Suppressor macrophage (primary cell): Measurements from ENCODE around the gene FAR2.

Experiments
- DNase-seq, 4 experiments: peaks; one replicate each; pipeline ENCODE4 v3.0.0-alpha.2; 2020 to 2022

Gene FAR2

GRCh38 chr12:29204521-29204920 is 55.4 kb downstream of the FAR2 start:
- peak in 3 of 4 experiments; percentile 27 to 49 (median 37) for DNase-seq

GRCh38 chr12:29207120-29207519 is 58.0 kb downstream of the FAR2 start:
- peak; percentile 65 to 92 (median 84) for DNase-seq

GRCh38 chr12:29208060-29208459 is 59.0 kb downstream of the FAR2 start:
- peak; percentile 76 to 91 (median 86) for DNase-seq

DNA sequence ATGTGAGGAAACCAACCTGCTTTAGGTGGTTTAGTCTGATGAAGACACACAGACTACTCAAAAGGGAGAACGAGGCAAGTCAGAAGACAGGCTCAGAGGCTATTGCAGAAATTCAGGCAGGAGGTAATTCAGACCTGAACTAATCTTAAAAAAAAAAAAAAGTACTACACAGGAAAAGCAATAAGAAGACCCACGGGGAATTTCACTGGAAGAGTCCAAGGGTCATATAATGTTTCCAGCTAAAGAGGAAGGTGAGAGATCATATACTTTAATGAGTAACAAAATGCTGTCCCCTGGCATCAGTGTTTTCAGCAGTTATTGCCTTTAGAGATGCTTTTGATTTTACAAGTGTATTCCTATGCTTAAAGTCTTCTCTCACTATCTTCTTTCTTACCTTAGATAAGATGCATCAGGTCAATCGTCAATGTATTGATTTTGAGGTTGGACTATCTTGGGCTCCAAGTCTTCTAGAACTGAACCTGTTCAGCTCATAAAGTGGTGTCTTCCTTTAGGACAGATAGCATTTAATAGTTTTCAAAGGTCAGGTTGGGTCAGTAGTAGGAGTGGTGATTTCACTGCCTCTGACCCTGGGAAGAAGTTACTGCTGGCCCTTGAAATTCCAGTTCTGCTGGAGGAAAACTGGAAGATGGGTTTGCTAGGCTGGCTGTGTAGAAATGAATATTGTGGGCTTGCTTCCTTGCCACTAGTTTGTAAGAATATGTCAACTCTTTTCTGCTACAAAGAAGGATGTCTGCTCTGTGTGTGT is 60.0 kb downstream of the FAR2 start:
- DNase-seq: peak in 3 of 4 experiments; percentile 24 to 48 (median 26)

- peak in 1 of 4 experiments; percentile 21 for DNase-seq
Observed at GRCh38 chr12:29211696-29212095, 62.6 kb downstream of the FAR2 start.

- peak in 3 of 4 experiments; percentile 22 to 66 (median 66) for DNase-seq
Observed at GRCh38 chr12:29212682-29213403, 63.8 kb downstream of the FAR2 start.

- no peak for DNase-seq
Observed at GRCh38 chr12:29216266-29216665, 67.2 kb downstream of the FAR2 start.

- peak; percentile 49 to 77 (median 63) for DNase-seq
Observed at GRCh38 chr12:29216797-29217575, 67.9 kb downstream of the FAR2 start.

DNA sequence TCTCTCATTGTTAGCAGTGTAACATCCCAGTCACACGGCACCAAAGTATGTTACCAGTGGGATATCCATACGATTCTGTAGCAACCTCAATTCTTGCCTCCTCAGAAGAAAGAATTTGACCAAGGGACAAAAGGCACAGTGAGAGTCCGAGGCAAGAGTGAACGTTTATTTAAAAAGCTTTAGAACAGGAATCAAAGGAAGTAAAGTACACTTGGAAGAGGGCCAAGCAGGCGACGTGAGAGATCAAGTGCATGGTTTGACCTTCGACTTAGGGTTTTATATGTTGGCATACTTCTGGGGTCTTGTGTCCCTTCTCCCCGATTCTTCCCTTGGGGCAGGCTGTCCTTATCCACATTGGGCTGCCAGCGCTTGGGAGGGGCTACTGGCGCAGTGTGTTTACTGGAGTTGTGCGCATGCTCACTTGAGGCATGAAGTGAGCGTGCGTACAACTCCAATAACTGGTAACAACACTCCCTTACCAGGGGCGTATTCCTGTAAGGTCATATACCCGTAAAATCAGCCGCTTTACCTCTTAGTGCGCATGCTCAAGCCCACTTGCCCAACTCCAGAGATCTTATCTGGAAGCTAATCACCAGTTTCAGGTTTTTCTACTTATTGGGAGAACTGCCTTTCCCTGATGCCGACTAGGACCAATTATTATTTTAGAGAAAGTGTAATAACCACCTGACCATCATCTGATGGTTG is 71.7 kb downstream of the FAR2 start:
- no peak for DNase-seq

DNA sequence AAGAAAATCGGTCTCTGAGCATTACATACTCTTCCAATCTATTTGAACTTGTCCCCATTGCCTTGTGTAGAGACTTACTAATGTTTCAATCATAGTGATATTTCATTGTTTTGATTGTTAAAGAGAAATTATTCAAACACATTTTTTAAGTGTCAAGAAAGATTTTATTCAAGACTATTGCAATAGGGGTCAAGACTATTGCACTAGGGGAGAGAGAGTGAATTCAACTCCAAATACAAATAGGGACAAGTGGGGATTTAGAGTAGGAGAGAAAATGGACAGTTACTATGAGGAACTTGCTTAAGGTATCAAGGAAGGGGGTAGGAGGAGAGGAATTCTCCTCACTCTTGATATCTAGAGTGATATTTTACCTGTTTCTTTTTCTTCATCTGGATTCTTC is 73.1 kb downstream of the FAR2 start:
- DNase-seq: no peak

DNA sequence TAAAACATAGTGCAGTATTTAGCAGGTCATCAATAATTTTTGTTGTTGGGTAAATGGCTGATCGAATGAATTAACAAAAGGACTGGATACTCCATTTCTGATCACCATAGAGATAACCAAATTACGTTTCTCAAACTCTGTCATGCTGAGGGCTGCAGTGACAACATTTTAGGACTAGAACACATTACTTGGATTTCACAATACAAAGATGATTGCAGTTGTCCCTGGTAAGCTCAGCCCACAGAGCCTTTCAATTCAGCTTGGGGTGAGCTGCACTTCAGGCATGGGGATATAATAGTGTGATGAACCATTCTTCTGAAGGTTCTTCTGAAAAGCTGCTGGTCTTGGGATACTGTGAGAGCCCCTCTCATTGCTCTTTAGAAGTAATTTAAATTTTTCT is 74.3 kb downstream of the FAR2 start:
- DNase-seq: peak; percentile 28 to 77 (median 58)

DNA sequence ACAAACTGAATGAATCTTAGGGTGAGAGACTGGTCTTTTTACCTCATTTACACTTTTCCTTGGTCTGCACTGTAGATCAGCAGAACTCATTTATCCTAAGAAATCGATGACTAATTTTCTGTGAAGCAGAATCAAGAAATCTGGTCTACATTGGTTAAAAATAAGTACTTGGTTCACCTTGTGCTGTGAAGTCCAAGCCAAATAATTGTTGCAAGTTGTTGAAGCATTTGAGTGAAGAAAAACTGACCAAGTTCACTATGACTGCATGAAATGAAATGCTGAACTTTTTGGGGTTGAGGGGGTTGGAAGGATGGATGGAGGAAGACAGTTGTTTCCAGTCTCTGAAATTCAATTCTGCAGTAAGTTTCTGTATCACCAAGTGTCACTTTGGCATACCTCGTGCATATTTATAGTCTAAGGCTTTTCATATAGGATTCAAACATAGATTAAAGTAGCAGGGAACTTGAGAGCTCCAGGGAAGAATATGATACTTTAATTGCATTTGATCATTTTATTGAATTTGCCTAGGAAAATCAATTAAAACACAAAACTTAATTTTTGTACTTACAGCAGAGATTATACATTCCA is 75.0 kb downstream of the FAR2 start:
- DNase-seq: no peak

- DNase-seq: no peak
Observed at GRCh38 chr12:29224572-29224971, 75.5 kb downstream of the FAR2 start.

GRCh38 chr12:29225834-29226233 is 76.8 kb downstream of the FAR2 start:
- DNase-seq: no peak

DNA sequence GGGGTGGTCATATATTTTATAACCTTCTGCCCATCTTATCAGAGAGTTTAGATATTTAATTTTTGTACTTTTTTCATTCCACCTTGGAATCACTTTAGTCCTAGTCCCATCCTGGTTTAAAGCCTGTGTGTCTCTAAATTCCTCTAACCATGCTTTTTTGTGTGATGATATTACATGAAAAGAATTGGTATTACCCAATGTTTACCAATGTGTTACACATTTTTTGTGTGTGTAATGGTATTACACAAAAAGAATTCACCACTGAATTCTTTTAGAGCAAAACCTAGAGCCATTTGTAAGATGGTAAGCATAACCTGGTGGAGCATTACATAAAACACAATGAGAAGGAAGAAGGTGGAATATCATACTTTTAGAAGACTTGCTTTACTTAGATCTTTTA is 77.5 kb downstream of the FAR2 start:
- DNase-seq: no peak

DNA sequence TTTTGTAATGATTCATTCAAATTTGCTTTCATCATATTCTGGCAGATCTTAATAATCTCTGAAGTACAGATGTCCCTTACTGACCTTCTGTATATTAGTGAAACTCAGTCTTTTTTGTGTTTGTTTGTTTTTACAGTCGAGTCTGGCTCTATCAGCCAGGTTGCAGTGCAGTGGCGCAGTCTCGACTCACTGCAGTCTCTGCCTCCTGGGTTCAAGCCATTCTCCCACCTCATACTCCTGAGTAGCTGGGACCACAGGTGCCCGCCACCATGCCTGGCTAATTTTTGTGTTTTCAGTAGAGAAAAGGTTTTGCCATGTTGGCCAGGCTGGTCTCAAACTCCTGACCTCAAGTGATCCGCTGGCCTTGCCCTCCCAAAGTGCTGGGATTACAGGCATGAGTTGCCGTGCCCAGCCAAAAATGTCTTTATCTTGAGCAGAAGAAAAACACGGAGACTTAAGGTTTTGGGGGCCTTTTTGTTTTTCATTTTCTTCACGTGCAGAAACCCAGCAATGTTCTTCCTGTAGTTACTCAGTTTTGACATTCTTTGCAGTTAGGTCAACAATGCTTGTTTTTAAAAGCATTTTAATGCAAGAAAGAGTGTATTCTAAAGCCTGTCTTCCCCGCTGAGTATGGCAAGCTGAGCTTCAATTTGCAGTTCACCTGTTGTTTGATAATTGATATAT is 79.5 kb downstream of the FAR2 start:
- DNase-seq: no peak

- no peak for DNase-seq
Observed at GRCh38 chr12:29229158-29229505, 80.1 kb downstream of the FAR2 start.

DNA sequence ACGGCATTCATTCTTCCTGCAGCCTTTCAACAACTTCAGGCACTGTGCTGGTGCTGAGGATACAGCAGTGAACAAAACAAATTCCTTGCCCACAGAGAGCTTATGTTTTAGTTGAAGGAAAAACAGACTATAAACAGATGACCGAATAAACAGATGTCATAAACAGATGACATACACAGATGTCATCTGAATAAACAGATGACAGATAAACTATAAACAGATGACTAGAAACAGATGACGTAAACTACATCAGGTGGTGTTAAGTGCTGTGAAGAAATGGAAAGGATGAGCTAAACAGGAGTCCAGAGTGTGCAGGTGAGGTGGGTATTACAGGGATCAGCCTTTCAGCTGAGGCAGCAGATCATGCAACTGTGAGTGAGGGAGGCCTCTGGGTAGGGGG is 80.9 kb downstream of the FAR2 start:
- no peak for DNase-seq

GRCh38 chr12:29230800-29231560 is 81.9 kb downstream of the FAR2 start:
- DNase-seq: no peak

DNA sequence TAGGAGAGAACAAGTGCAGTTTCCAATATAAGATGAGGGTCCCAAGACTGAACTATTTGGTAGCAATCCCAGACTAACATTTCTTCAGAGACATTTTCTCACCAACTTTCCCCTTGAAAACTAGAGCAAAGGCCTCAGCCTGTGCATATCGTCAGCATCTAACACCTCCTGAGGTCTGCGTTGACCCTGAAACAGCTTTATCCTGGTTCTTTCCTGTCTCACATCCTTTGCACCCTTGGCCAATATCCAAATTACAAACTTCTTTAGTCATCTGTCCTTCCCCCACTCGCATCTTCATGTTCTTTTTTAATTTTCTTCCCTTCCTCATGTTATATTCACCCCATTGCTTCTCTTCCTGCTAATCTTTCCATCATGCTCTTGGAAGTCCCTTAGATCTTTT is 83.0 kb downstream of the FAR2 start:
- DNase-seq: no peak

- DNase-seq: no peak
Observed at GRCh38 chr12:29234552-29234951, 85.5 kb downstream of the FAR2 start.
